GM21367 (cell line): ENCODE data around the gene SSPN.

Experiments
- ATAC-seq: cut with Tn5 transposase; IDR thresholded peaks from one replicate; pipeline ENCODE4 v1.9.1; 2021; ENCODE audit not compliant: unreplicated experiment

Gene SSPN

GRCh38 chr12:26280869-26281268 lies 85.5 kb downstream of the SSPN start:
- ATAC-seq: no peak

DNA sequence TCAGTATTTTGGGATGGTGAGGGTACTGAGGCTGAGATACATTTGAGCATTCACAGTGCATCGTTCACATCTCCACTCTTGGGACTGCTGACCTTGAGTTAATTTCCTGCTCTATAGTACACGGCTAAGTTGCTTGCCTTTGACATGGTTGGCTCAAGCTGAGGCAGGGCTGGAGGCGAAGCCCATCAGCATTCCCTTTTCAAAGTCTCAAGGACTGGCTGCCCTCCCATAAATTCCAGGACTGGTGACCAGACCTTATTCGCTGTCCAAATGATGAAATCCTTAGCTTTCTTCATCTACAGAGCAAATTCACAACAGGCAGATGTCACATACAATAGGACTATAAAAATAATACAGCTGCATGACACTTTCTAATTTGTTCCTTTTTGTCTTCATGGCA lies 85.9 kb downstream of the SSPN start:
- no peak for ATAC-seq

GRCh38 chr12:26282339-26282940 lies 87.1 kb downstream of the SSPN start:
- ATAC-seq: no peak

DNA sequence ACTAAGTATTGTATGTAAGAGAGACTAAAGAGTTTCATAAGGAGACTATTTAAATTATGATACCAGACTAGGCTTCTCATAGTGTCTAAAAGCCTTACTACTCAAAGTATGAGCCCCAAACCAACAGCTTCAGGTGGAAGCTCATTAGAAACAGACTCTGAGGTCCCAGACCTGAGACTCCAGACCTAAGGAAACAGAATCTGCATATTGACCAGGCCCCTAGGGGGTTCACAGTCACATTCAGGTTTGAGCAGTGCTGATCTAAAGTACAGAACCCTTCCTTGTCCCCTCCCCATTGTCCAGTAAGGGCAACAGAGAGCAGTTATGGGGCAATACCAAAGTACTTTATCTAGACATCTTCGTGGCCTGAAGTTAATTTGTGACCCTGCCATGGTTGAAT lies 87.7 kb downstream of the SSPN start:
- no peak for ATAC-seq

DNA sequence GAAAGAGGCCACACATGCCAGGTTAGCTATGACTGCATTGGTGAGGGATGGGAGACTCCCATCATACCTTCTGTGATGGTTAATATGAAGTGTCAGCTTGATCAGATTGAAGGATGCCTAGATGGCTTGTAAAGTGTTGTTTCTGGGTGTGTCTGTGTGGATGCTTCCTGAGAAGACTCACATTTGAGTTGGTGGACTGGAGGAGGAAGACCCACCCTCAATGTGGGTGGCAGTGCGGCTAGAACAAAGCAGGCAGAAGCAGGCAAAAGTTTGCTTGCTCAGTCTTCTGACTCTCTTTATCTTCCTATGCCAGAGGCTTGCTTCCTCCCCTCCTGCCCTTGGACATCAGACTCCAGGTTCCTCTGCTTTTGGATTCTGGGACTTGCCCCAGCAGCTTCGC lies 88.2 kb downstream of the SSPN start:
- ATAC-seq: no peak

GRCh38 chr12:26285401-26285800 lies 90.0 kb downstream of the SSPN start:
- ATAC-seq: no peak

DNA sequence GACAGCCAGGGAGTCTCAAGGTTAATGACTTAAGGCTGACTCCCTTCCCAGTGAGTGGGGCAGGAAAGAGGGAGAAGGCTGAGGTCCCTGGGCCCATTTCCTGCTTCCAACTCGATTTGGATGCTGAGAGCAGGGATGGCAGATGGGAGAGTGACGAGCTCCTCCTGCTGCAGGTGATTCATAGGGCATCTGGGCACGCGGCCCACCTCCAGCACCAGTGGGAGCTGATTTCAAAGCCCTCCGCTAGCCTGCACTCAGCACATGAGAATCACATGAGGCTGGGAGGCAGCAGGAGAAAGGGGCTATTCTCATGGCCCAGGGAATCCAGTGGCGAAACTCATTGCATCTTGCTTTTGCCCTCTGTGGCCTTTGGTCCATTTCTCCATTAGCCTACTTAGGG lies 90.8 kb downstream of the SSPN start:
- no peak for ATAC-seq

DNA sequence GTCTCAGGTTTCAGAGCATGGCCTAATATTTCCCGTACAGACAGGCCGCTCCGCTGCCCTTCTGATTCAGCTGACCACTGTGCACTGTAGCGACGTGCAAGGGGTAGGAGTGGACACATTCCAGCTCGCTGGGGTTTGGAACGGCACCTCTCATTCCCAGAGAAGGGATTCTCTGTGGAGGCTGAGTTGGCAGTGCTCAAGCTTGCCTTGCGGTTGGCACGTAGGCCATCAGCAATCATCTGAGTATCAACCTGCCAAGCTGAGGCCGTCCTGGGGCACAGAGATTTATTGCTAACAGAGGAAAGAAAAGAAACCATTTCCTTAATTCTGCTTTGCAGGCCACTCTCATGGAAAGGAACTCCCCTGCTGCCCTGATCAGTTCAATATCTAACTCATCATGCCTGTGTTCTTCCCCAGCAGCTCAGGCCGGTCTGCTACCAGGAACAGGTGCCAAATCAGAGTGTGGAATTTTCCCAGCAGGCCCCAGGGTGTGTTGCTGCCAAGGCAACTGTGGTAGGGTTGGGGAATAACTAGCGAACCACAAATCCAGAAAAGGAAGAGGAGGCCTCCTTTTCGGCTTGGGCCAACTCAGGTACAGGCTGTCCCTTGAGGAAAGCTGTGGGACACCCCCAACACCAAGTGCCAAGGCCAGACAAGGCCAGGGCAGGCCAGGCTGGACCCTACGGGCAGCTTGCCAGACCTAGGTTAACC lies 92.5 kb downstream of the SSPN start:
- no peak for ATAC-seq

DNA sequence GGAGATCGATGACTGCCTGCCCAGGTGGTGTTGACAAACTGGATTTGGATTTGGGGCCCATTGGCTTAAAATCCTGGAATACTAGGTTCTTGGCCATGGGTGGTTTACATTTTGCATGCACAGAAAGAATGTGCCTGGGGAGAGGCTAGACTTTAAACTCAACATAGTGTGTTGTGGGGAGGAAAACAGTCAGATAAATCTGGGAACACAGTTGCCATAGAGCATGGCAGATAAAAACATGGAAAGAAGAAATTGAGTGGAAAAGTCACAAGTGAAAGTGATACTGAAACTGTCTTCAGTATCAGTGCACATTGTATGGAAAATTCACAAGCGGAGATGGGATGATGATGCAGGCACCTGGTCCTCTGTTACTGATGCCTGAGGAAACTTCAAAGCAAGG lies 95.2 kb downstream of the SSPN start:
- no peak for ATAC-seq

- ATAC-seq: no peak
These were observed 97.2 kb downstream of the SSPN start for GRCh38 chr12:26292596-26292995.

DNA sequence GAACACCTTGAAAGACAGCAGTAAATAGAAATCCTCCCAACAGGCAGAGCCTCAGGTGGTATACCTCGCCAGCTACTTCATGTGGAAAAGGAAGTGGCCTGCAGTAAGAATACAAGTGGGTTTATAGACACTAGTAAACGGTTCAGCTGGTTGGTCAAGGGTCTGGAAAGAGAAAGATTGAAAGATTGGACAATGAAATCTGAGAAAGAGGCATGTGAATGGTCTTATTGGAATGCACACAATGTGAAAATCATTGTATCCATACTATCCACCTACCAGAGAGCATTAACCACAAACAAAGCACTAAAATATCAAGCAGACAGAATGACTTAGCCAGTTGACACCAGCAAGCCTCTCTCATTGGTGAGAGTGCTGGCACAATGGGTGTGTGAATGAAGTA lies 98.2 kb downstream of the SSPN start:
- no peak for ATAC-seq

- ATAC-seq: no peak
These were observed 99.6 kb downstream of the SSPN start for GRCh38 chr12:26295001-26295400.

DNA sequence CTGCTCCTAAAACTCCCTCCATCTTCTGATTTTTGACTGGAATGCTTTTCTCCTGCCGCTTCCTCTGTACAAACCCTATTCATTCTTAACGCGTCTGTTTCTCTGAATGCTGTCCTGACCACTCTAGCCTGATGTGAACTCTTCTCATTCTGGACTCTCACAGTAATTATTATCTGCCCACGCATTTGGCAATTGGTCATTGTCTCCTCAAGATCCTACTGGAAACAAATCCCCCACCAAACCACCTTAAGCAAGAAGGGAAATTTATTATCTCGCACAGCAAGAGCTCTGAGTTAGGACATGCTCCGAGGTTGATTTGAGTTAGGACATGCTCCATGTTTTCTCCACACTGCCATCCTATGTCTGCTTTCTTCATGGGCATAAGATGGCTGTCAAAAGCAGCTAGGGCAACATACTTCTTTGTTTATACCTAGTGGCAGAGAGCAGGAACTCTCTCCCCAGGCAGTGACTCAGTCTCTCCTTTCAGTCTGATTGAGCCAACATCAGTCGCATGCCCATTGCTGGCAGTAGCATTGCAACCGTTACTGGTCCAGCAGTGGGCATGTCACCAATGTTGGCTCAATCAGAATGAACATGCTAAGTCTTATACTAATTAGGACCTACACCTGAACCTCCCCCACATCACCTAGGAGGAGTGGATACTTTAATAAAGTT lies 102.2 kb downstream of the SSPN start:
- ATAC-seq: no peak

DNA sequence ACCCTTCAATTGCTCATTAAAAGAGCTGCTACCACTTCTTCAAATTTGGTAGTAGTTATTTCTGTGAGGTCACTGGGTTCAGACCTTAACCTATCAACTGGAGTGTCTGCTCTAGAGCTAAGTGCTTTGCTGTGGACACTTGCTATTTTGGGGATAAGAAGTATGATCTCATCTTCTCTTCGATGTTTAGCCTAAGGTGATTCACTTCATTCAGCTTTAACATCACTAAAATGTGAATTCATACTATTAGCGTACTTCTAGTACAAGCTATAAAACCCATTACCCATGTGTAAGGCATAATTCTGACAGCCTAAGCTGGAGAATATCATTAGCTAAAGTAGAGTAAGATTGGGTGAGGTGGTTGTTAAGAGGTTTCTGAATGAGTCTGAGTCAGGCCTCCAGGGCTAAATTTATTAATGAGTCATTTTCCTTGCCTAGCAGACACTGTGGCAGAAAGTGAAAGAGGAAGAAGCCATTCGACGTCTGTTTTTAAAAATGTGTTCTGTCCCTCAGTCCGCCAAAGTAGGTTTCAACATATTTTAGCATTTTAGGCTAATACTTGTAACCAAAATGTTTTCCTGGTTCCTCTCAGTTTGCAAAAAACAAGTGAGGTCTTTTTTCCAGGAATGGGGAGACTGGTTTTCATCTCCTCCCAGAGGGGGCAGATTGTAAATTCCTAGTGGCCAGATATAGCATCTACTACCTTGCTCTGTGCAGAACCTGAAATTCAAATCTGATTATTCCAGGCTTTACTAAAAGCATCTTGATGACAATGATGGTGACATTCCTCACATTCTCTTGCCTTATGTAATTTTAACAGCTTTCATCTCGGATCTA lies 103.6 kb downstream of the SSPN start:
- ATAC-seq: peak; percentile 97

DNA sequence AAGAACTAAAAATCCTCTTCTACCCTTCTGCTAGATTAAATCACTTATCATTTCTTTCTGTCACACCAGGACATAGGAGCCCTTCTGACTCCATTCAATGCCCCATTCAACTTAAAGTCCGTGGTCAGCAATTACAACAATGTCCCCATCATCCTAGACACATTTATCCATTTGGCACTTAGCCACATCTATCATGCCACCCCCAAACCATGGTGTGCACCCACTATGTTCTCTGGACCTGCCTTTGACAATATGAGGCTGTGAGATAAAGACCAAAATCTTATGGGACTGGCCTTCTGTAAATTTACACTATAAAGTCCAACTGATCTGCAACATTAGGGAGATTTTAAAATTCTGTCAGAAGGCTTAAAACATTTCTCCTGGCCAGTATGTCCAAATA lies 104.4 kb downstream of the SSPN start:
- no peak for ATAC-seq
